Trophoblast cell (in vitro differentiated cells and primary cell): Measurements from ENCODE around the gene APOL2.
A peak's percentile ranks its signal among the peaks of the same experiment; 100 is the strongest.
"Not testable (repeated sequence)": the region's sequence is repeated elsewhere in the genome, so short reads cannot be mapped to it uniquely, and the experiment has no call there.

Experiments
- DNase-seq, 2 donors: peaks; one replicate each; pipeline ENCODE4 v3.0.0-alpha.2; 2016
- H2AFZ ChIP-seq: 2 replicates; pipeline ENCODE4 v1.6.1; 2013; ENCODE audit warnings: low read length, moderate library complexity, mild to moderate bottlenecking; ENCODE audit not compliant: insufficient read depth, poor library complexity
- H2AK5ac ChIP-seq: 2 replicates; pipeline ENCODE4 v1.6.1; 2013; ENCODE audit warnings: mild to moderate bottlenecking, low read length
- H2BK120ac ChIP-seq: 2 replicates; pipeline ENCODE4 v1.6.1; 2013; ENCODE audit warnings: low read length, mild to moderate bottlenecking, moderate library complexity; ENCODE audit not compliant: insufficient read depth, poor library complexity
- H2BK12ac ChIP-seq: 2 replicates; pipeline ENCODE4 v1.6.1; 2013; ENCODE audit warnings: mild to moderate bottlenecking, low read length, moderate library complexity
- H2BK5ac ChIP-seq: 2 replicates; pipeline ENCODE4 v1.6.1; 2013; ENCODE audit warnings: low read length, low read depth, moderate library complexity, mild to moderate bottlenecking; ENCODE audit not compliant: poor library complexity
- H3K14ac ChIP-seq: 2 replicates; pipeline ENCODE4 v1.6.1; 2013; ENCODE audit warnings: mild to moderate bottlenecking, low read length
- H3K18ac ChIP-seq: 2 replicates; pipeline ENCODE4 v1.6.1; 2013; ENCODE audit warnings: mild to moderate bottlenecking, low read length
- H3K23ac ChIP-seq: 2 replicates; pipeline ENCODE4 v1.6.1; 2013; ENCODE audit warnings: low read length
- H3K27ac ChIP-seq: 2 replicates; pipeline ENCODE4 v1.5.1; 2013; ENCODE audit warnings: low read depth, mild to moderate bottlenecking, inconsistent platforms, low read length, moderate library complexity
- H3K27me3 ChIP-seq: 2 replicates; pipeline ENCODE4 v1.6.1; 2013; ENCODE audit warnings: inconsistent platforms, mild to moderate bottlenecking, low read length, moderate library complexity; ENCODE audit not compliant: insufficient read depth
- H3K36me3 ChIP-seq, 2 experiments: 1 replicate in 1 of 2; 2 replicates in 1 of 2; pipeline ENCODE4 v1.6.1; 2013; ENCODE audit warnings: low read length in 2 of 2, mild to moderate bottlenecking in 2 of 2, moderate library complexity in 1 of 2; ENCODE audit not compliant: insufficient read depth in 2 of 2, control insufficient read depth in 1 of 2
- H3K4ac ChIP-seq: 2 replicates; pipeline ENCODE4 v1.6.1; 2013; ENCODE audit warnings: low read depth, mild to moderate bottlenecking, low read length, moderate library complexity
- H3K4me1 ChIP-seq, 2 experiments: 1 replicate in 1 of 2; 2 replicates in 1 of 2; pipeline ENCODE4 v1.6.1; 2013; ENCODE audit warnings: low read length in 2 of 2, mild to moderate bottlenecking in 2 of 2, moderate library complexity in 1 of 2; ENCODE audit not compliant: insufficient read depth in 2 of 2, control insufficient read depth in 1 of 2
- H3K4me2 ChIP-seq: 2 replicates; pipeline ENCODE4 v1.6.1; 2013; ENCODE audit warnings: inconsistent platforms, mild to moderate bottlenecking, low read length, moderate library complexity
- H3K4me3 ChIP-seq: 2 replicates; pipeline ENCODE4 v1.5.1; 2013; ENCODE audit warnings: mild to moderate bottlenecking, low read depth, low read length, inconsistent platforms
- H3K79me1 ChIP-seq: one replicate; pipeline ENCODE4 v1.6.1; 2013; ENCODE audit warnings: low read length
- H3K79me2 ChIP-seq: 2 replicates; pipeline ENCODE4 v1.6.1; 2013; ENCODE audit warnings: low read length, mild to moderate bottlenecking; ENCODE audit not compliant: control insufficient read depth, insufficient read depth, poor library complexity
- H3K9ac ChIP-seq: 2 replicates; pipeline ENCODE4 v1.6.1; 2013; ENCODE audit warnings: mild to moderate bottlenecking, low read length
- H3K9me3 ChIP-seq: 2 replicates; pipeline ENCODE4 v1.6.1; 2013; ENCODE audit warnings: low read depth, mild to moderate bottlenecking, control low read depth, inconsistent platforms, low read length; ENCODE audit not compliant: insufficient read depth
- H4K12ac ChIP-seq: 2 replicates; pipeline ENCODE4 v1.6.1; 2013; ENCODE audit warnings: low read depth, mild to moderate bottlenecking, low read length, moderate library complexity
- H4K8ac ChIP-seq: 2 replicates; pipeline ENCODE4 v1.6.1; 2013; ENCODE audit warnings: low read depth, mild to moderate bottlenecking, low read length, moderate library complexity
- H4K91ac ChIP-seq: one replicate; pipeline ENCODE4 v1.6.1; 2013; ENCODE audit warnings: low read depth, mild to moderate bottlenecking, low read length, moderate library complexity
- WGBS: extraction: QIAGEN DNeasy Blood & Tissue Kit; methylation state at CpG from one replicate; pipeline ENCODE4 v1.1.7; 2013; ENCODE audit warnings: missing lambda C conversion rate; ENCODE audit not compliant: insufficient read length, insufficient coverage; ENCODE audit errors: extremely low coverage; 5-methylcytosine and 5-hydroxymethylcytosine counted together

Gene APOL2

GRCh38 chr22:36229649-36230048, 9.7 kb downstream of the APOL2 start:
- peaks cover 5 to 14% of the 10 kb centered on the region in 2 experiments for H3K36me3 ChIP-seq
- H2BK120ac ChIP-seq, H3K4ac ChIP-seq, H3K27ac ChIP-seq, H3K4me1 ChIP-seq, H3K9ac ChIP-seq, H2AFZ ChIP-seq, H3K27me3 ChIP-seq, H3K79me1 ChIP-seq, H4K12ac ChIP-seq, DNase-seq, H3K18ac ChIP-seq, H3K9me3 ChIP-seq, H3K79me2 ChIP-seq, H4K8ac ChIP-seq, H2AK5ac ChIP-seq, H3K4me2 ChIP-seq, H3K23ac ChIP-seq, H3K4me3 ChIP-seq, H4K91ac ChIP-seq, H2BK12ac ChIP-seq, H2BK5ac ChIP-seq, H3K14ac ChIP-seq: not testable (repeated sequence)
- WGBS: no CpG with 5 or more reads among the region's 3 CpGs

GRCh38 chr22:36228944-36229343, 10.4 kb downstream of the APOL2 start:
- Histone ChIP-seq H3K23ac (no peak overlapping the region), H3K4ac (no peak overlapping the region), H3K79me1 (no peaks in the 10 kb centered on the region), H3K27me3 (no peaks in the 10 kb centered on the region), H2BK12ac (no peak overlapping the region), H3K36me3 (peaks cover 5 to 14% of the 10 kb centered on the region in 2 experiments), H4K91ac (no peak overlapping the region), H4K8ac (no peak overlapping the region), H4K12ac (no peak overlapping the region), H2AK5ac (no peak overlapping the region), H3K9me3 (peaks cover 2% of the 10 kb centered on the region), H3K27ac (peak overlapping the region; percentile 0), H2AFZ (no peak overlapping the region), H2BK120ac (peak overlapping the region; percentile 3), H3K9ac (no peak overlapping the region), H3K4me2 (peak overlapping the region; percentile 30), H3K14ac (peak overlapping the region; percentile 4), H3K4me3 (no peak overlapping the region), H3K4me1 (peaks cover 7 to 9% of the 10 kb centered on the region in 2 experiments), H2BK5ac (no peak overlapping the region), H3K18ac (peak overlapping the region; percentile 57), H3K79me2 (no peaks in the 10 kb centered on the region)
- no CpG with 5 or more reads among the region's 7 CpGs for WGBS
- no peak for DNase-seq

GRCh38 chr22:36228369-36228768, 11.0 kb downstream of the APOL2 start:
- not testable (repeated sequence) for H3K27ac ChIP-seq, H3K23ac ChIP-seq, H3K4ac ChIP-seq, H3K4me2 ChIP-seq, H3K18ac ChIP-seq, H3K4me1 ChIP-seq, H3K79me1 ChIP-seq, H2AFZ ChIP-seq, H2AK5ac ChIP-seq, H3K79me2 ChIP-seq, H3K27me3 ChIP-seq, H4K8ac ChIP-seq, DNase-seq, H2BK5ac ChIP-seq, H3K9ac ChIP-seq, H3K4me3 ChIP-seq, H4K12ac ChIP-seq, H3K9me3 ChIP-seq
- Histone ChIP-seq H3K36me3 (peaks cover 5 to 14% of the 10 kb centered on the region in 2 experiments), H2BK120ac (peak overlapping the region; percentile 3), H3K14ac (peak overlapping the region; percentile 4), H4K91ac (peak overlapping the region; percentile 35), H2BK12ac (peak overlapping the region; percentile 3)
- no CpG with 5 or more reads among the region's 1 CpG for WGBS

GRCh38 chr22:36227806-36228205, 11.5 kb downstream of the APOL2 start:
- Histone ChIP-seq H3K4me2 (no peak overlapping the region), H2AFZ (no peak overlapping the region), H3K18ac (no peak overlapping the region), H2BK5ac (no peak overlapping the region), H3K79me1 (no peaks in the 10 kb centered on the region), H3K79me2 (no peaks in the 10 kb centered on the region), H3K9me3 (peaks cover 5% of the 10 kb centered on the region), H2AK5ac (peak overlapping the region; percentile 27), H3K4me3 (no peak overlapping the region), H3K27ac (no peak overlapping the region), H4K12ac (no peak overlapping the region), H3K9ac (no peak overlapping the region), H3K23ac (no peak overlapping the region), H3K14ac (no peak overlapping the region), H3K36me3 (peaks cover 5 to 11% of the 10 kb centered on the region in 2 experiments), H2BK120ac (no peak overlapping the region), H4K91ac (no peak overlapping the region), H3K4ac (no peak overlapping the region), H3K27me3 (no peaks in the 10 kb centered on the region), H3K4me1 (peaks cover 7 to 9% of the 10 kb centered on the region in 2 experiments), H4K8ac (no peak overlapping the region), H2BK12ac (no peak overlapping the region)
- DNase-seq: no peak
- no CpG with 5 or more reads among the region's 8 CpGs for WGBS
